ENCODE results near the gene EML4. TPM values are rescaled to one million over a fixed set of nuclear protein-coding genes. Genes with fewer than 3 reads are reported as not detected.
A peak's percentile ranks its signal among the peaks of the same experiment; 100 is the strongest.

Gene EML4
- total RNA-seq, 1 donor from 2014 or later = 23.5 TPM

- no peak for DNase-seq (ENCODE audit: low read depth, low spot score)
These were observed 32.4 kb upstream of the EML4 start for GRCh38 chr2:42136782-42137124.

- DNase-seq (ENCODE audit: low read depth, low spot score) = no peak
These were observed 31.9 kb upstream of the EML4 start for GRCh38 chr2:42137125-42137841.

- peak; percentile 26 for DNase-seq (ENCODE audit: low read depth, low spot score)
These were observed 30.8 kb upstream of the EML4 start for GRCh38 chr2:42138163-42139015.

GRCh38 chr2:42139101-42139500 is 30.1 kb upstream of the EML4 start:
- no peak for DNase-seq (ENCODE audit: low read depth, low spot score)

GRCh38 chr2:42140496-42140895 is 28.7 kb upstream of the EML4 start:
- DNase-seq (ENCODE audit: low read depth, low spot score) = no peak

GRCh38 chr2:42141687-42142546 is 27.2 kb upstream of the EML4 start:
- peak; percentile 13 for DNase-seq (ENCODE audit: low read depth, low spot score)

- no peak for DNase-seq (ENCODE audit: low read depth, low spot score)
These were observed 26.5 kb upstream of the EML4 start for GRCh38 chr2:42142547-42143184.

GRCh38 chr2:42147641-42148274 is 21.4 kb upstream of the EML4 start:
- no peak for DNase-seq (ENCODE audit: low read depth, low spot score)

- DNase-seq (ENCODE audit: low read depth, low spot score) = no peak
These were observed 19.0 kb upstream of the EML4 start for GRCh38 chr2:42150159-42150558.

- no peak for DNase-seq (ENCODE audit: low read depth, low spot score)
These were observed 15.1 kb upstream of the EML4 start for GRCh38 chr2:42153944-42154581.

- no peak for DNase-seq (ENCODE audit: low read depth, low spot score)
These were observed 12.4 kb upstream of the EML4 start for GRCh38 chr2:42156721-42157120.

GRCh38 chr2:42161444-42161843 is 7.7 kb upstream of the EML4 start:
- DNase-seq (ENCODE audit: low read depth, low spot score) = no peak

- no peak for DNase-seq (ENCODE audit: low read depth, low spot score)
These were observed 5.6 kb upstream of the EML4 start for GRCh38 chr2:42163444-42164045.

GRCh38 chr2:42164046-42164445 is 5.1 kb upstream of the EML4 start:
- no peak for DNase-seq (ENCODE audit: low read depth, low spot score)

- no peak for DNase-seq (ENCODE audit: low read depth, low spot score)
These were observed 4.2 kb upstream of the EML4 start for GRCh38 chr2:42164971-42165370.

- DNase-seq (ENCODE audit: low read depth, low spot score) = no peak
These were observed 1.7 kb upstream of the EML4 start for GRCh38 chr2:42167458-42167857.

GRCh38 chr2:42168459-42169099 is 574 bp upstream of the EML4 start:
- no peak for DNase-seq (ENCODE audit: low read depth, low spot score)

GRCh38 chr2:42169874-42170521 is 845 bp downstream of the EML4 start:
- no peak for DNase-seq (ENCODE audit: low read depth, low spot score)
